ELF-1 (cell line): ENCODE data around the gene PROSER3.
"Not testable (repeated sequence)": the region's sequence is repeated elsewhere in the genome, so short reads cannot be mapped to it uniquely, and the experiment has no call there.

Experiments
- DNase-seq: peaks from one replicate; pipeline ENCODE4 v3.0.0-alpha.2; 2016; ENCODE audit warnings: low read depth, low spot score

PROSER3 gene

DNA sequence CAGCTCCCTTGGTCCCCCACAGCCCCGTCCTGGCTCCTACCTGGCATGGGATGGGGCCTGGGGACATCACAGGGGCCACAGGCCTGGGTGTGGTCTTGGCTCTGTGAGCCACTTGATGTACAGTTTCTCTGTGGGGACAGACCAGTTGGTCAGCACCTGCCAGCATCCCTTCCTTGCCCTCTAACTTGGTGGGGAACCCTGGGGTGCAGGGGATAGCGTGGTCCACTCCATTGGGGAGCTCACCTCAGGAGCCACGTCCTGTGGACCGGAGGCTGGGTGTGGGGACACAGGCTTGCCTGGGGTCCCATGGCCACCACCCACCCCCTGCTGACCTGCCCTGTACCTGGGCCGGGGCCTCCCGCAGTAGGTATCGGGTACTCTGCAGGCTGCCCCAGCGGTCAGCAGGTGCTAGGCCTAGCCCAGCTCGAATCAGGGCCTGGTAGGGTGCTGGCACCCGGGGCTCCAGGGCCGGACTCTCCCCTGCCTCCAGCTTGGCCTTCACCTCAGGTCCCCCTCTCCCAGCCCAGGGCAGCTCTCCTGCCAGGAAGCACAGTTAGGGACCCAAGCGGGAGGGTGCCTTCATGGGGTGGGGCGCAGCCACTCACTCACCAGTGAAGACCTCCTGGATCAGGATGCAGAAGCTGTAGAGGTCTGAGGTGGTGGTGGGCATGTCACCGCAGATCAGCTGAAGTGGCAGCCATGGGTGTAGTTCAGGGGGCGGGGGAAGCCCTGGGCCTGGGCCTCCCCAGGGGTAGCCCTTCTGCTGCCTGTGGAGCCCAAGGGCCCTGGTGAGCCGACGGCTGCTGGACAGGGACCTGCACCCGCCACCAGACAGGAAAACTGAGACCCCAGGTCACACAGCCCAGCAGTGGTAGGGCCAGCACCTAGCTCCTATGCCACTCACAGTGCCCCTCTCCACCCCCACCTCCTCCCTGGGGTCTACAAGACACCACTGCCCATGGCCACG, 32.3 kb downstream of the PROSER3 start:
- DNase-seq: no peak

DNA sequence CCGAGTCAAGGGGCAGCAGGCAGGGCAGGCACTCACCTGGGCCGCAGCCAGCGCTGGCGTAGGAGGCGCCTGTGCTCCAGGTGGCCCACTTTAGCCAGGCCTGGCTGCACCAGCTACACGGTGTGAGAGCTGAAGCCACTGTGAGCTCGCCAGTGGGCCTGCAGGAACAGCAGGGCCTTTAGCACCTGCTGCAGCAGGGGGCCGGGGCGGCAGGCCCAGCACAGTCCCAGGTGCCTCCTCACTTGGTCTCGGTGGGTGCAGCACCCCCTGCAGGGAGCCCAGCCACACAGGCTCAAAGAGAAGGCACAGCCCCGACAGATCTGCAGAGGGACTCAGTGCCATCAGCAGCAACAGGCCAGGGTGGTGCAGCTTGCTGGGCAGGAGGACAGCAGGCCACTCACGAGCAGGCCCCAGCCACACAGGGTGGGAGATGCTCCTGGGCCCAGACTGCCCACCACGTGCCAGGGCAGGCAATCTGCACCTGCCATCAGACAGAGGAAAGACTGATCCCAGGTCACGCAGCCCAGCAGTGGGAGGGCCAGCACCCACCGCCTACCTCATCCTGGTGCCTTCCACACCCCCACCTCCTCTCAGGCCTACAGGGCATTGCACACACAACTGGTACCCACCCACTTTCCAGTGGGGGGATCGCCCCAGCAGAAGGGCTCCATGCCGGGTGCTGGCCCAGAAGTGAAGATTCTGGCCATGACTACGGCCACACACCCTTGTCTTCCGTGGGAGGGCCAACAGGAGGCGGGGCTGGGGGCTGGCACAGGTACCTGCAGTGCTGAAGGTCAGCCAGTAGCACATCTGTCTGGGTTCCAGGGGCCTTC, 33.2 kb downstream of the PROSER3 start:
- no peak for DNase-seq

DNA sequence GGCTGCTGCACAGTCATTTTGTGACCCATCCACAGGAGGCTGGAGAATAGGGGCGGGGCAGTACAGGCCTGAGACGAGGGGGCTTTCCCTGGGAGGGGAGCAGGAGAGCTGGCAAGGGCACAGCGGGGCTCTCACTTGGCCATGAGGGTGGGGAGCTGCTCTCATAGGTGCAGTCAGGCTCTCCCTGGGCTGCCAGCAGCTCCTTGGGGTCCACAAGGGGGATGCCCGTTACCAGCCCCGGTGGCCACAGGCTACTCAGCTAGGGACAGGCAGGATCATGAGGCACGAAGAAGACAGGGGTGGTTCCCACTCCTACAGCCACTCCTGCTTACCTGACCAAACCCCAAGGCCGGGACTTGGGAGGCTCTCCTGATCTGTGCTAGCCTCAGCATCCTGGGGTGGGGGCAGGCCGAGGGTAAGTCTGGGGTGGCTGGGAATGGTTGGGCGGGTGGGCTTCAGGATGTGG, 33.9 kb downstream of the PROSER3 start:
- DNase-seq: no peak

DNA sequence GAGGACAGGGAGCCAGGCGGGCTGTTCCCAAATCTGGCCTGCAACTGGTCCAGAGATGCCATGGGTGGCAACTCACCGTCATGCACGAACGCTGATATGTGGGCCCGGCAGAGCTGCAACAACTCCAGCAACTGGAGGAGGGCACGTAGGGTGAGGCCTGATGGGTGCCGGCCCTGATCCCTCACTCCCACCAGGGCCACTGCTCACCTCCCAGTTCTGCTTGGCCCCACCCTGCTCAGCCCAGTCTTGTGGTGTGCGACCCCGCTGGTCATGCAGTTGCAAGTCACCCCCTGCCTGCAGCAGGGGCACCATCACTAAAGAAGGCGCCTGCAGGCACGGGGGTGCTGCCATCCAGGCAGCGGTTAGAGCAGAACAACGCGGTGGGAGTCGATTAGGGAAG, 34.3 kb downstream of the PROSER3 start:
- DNase-seq: no peak

DNA sequence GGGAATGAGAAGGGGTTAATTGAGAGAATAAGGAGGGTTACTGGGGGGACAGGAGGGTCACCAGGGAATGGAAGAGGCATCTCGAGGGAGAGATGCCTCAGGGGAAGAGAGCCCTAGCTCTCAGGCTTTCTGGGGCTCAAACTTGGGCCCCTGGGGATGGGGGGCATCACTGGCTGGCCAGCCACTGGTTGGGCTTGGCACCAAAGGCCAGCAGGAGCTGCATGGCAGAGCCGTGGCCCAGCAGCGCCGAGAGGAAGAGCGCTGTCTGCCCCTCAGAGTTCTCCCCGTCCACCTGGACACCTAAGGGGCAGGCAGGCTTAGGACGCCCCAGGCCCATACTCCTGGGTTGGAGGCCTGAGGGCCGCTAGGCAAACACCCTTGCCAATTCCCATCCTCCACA, 34.9 kb downstream of the PROSER3 start:
- no peak for DNase-seq

DNA sequence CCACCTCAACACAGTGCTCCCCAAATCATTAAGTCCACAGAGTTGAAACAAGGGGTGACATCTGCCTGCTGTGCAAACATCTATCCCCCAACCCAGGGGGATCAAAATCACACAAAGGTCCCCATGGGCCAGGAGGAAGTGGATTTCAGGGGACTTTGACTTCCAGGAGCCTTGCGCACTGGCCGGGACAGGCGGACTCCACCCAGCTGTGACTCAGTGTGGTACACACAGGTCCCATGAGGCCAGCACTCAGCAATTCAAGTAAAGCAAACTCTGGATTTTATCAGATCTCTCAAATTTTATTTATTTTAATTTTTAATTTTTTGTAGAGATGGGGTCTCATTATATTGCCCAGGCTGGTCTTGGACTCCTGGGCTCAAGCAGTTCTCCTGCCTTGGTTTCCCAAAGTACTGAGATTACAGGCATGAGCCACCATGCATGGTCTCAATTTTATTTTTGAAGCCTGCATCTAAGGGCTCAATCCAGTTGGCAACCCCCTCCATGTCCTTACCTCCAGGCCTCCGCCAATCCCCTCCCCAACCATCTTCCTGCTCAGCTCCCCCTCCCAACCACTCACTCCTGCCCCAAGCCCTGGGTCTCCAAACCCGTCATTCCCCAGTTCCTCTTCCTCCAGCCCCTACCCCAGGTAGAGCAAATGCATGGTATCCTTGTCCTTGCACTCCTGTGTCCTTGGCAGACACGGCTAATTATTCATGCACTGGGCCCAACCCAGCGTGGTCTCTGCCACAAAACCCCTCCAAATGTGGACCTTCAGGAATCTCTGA, 35.6 kb downstream of the PROSER3 start:
- no peak for DNase-seq

DNA sequence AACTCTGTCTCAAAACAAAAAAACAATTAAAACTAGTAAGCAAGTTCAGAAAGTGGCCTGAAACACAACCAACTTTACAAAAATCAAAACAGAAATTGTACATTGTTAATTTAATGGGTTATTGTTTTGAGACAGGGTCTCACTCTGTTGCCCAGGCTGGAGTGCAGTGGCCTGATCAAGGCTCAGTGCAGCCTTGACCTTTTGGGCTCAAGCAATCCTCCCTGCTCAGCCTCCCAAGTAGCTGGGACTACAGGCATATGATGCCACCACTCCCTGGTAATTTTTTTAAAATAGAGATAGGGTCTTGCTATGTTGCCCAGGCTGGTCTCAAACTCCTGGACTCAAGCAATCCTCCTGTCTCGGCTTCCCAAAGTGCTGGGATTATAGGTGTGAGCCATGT, 37.6 kb downstream of the PROSER3 start:
- DNase-seq: not testable (repeated sequence)

DNA sequence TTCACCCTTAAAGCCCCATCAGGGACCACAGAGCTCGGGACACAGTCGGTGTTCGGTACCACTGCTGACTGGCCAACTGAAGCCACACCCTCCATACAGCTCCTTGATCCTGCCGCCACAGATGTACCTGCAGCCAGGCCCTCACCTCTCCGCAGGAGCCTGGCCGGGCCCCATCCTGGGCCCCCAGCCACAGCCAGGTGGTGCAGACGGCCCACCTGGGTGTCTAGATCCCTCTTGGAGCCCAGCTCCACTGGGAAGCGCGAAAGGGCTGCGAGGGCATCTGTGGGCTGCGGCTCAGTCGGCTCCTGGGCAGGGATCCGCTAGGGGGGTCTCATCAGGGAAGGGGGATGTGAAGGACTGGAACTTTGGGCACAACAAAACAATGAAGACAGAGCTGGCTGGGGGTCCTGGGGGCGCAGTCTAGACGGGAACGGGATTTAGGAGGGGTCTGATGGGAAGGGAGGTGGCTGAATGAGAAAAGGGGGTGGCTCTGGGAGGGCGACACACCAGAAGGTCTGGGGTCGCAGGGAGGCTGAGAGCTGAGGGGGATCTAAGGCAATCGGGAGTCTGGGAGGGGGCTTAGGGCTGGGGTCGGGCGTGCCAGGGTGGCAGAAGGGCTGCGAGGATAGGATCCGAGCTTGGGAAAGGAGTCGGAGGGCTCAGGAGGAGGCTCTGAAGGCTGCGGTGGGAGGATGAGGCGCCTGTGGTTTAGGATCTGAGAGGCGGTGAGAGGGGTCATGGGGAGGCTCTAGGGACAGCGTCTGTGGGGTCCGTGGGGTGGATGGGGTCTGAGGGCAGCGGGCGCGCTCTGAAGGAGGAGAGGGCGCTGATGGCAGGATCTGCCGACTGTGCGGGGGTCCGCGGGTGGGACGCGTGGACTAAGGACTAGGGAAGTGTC, 38.9 kb downstream of the PROSER3 start:
- DNase-seq: no peak

DNA sequence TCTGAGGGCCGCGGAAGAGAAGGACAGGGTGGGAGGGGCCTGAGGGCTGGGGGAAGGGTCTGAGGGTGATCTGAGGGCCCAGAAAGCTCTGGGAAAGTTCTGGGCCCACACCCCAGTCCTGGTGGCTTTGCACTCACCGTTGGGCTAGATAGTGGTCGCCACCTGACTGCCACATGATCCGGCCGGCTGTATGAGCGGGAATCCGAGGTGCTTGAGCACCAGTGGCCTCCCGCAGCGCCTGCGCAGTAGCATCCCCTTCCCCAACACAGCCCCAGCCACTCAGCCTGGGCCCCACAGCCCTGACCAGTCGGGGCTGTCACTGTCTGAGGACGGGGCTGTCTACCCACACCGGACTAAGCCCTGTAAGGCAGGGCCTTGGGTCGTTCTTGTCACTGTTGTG, 39.7 kb downstream of the PROSER3 start:
- no peak for DNase-seq

DNA sequence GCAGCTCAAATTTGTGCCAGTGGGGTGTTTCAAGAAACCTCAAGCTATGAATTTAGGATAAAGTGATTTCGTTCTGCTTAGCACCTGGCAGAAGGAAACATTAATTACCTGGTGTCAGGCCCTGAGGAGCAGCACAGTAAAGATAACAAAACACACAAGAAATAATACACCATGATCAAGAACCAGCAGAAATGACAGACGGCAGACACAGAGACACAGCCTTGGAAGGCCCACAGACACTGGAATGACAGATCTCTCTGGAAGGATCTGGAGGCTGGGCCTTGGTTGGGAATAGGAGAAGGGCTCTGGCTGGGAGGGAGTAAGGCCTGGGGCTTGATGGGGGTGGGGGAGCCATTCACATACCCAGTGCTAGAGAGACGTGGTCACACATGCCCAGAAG, 43.9 kb downstream of the PROSER3 start:
- no peak for DNase-seq

DNA sequence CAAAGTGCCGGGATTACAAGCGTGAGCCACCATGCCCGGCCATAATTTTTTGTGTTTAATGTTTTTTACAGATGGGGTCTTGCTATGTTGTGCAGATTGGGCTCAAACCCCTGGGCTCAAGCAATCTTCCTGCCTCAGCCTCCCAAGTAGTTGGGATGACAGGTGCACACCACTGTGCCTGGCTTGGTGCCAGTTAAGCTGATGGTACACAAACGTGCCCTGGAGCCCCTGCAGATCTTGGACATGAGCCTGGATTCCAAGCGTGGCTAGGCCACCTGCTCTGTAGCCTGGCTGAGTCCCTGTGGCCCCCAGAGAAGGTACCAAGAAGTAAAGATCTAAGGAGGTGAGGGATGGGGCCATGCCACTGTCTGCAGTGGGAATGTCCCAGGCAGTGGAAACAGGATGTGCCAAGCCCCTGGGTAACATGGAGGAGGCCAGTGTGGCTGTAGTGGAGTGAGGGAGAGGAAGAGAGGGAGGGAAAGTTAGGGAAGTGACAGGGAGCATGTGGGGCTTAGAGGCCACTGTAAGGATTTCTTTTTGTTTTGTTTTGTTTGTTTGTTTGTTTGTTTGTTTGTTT, 47.6 kb downstream of the PROSER3 start:
- DNase-seq: no peak

DNA sequence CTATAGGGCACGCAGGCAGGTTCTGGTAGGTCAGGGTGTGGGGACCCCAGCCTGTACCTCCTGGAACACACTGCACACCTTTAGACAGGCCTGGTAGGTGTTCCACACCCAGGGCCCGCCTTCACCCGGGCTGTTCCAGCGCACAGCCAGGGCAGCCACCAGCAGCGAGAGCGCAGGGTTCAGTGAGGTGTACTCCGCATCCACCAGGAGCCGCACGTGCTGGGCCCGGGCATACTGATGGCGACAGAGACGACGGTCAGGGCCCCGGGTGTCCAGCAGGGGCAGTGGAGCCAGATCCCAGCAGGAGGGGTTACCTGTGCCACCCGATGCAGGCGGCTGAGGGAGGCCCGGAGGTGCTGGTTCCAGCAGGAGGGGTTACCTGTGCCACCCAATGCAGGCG, 48.6 kb downstream of the PROSER3 start:
- no peak for DNase-seq

DNA sequence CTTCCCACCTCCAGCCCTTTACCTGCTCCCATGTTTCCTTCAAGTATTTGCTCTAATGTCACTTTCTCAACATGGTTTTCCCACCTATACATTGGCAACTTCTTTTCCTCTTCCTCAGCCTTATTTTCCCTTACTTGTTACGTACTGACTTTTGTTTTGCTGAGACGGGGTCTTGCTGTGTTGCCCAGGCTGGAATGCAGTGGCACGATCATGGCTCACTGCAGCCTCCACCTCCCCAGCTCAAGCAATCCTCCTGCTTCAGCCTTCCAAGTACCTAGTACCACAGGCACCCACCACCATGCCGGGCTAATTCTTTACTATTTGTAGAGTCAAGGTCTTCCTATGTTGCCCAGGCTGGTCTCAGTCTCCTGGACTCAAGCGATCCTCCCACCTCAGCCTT, 49.7 kb downstream of the PROSER3 start:
- no peak for DNase-seq

DNA sequence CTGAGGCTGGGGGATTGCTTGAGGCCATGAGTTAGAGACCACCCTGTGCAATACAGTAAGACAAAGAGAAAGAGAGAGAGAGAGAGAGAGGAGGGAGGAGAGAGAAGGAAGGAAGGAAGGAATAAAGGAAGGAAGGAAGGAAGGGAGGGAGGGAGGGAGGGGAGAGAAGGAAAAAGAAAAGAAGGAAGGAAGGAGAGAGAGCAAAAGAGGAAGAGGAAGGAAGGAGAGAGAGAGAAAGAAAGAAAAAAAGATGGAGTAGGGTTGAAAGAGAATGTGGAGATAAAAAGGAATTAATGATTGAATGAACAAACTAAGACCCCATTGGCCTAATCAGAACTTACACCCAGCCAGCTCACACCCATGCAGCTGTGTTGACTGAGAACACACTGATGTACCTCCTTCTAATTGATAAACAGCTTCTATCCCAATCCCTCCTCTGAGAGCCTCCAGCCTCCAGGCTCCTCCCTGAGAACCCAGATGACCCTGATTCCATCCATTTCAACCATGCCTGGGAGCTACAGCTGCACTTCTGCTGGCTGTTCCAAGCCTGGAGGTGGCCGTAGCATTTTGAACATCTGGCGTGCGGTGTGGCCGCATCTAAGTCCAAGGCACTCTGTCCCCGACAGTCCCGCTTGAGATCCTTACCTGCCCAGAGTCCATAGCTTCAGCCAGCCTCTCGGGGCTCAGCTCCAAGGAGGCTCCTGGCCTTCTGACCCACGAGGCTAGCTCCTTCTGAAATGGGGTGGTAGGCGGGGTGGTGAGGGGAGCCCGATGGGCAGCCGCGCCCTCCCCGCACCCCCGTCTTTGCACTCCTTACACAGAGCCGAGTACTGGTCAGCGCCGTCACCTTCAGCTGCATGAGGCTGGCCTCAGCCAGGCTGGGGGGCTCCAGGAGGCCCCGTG, 53.6 kb downstream of the PROSER3 start:
- peak; percentile 16 for DNase-seq

DNA sequence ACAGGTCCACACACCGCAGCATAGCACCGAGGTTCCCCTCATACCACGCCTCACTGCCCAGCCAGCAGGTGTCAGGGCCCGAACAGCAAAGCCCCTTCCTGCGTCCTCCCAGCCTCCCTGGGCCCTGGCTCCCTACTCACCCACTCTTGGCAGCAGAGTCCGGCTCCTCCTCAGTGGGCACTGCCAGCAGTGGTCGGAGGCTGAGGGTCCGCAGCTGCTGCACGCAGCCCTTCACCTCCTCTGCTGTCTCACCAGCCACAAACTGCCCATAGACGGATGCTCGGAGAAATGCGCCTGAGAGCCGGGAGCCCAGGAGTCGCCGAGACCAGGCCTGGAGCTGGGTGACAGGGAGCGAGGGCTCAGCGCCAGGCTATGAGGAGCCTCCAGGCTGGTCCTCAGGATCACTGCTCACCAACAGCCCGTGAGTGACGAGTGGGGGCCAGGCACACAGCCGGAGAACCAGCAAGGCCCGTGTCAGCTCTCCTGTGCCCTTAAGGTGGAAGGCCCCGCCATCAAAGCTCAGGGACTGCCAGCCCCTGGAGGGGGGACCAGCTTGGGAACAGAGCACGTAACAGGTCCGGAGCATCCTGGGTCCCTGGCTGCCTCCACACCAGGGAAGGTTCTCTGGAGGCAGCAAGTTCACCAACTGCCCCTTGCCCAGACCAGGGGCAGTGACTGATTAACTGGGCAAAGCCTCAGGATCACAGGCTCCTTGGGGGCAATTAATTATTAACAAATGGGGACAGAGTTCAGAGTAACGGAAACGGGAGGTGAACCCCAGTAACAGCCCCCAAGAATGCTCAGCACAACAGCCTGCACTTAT, 54.5 kb downstream of the PROSER3 start, which contains the start of gene PRODH2:
Gene PRODH2 (minus strand): TSS at position 626 of the 823 bp plus-strand sequence. CDS start 40 bp downstream, at position 586.
- no peak for DNase-seq

DNA sequence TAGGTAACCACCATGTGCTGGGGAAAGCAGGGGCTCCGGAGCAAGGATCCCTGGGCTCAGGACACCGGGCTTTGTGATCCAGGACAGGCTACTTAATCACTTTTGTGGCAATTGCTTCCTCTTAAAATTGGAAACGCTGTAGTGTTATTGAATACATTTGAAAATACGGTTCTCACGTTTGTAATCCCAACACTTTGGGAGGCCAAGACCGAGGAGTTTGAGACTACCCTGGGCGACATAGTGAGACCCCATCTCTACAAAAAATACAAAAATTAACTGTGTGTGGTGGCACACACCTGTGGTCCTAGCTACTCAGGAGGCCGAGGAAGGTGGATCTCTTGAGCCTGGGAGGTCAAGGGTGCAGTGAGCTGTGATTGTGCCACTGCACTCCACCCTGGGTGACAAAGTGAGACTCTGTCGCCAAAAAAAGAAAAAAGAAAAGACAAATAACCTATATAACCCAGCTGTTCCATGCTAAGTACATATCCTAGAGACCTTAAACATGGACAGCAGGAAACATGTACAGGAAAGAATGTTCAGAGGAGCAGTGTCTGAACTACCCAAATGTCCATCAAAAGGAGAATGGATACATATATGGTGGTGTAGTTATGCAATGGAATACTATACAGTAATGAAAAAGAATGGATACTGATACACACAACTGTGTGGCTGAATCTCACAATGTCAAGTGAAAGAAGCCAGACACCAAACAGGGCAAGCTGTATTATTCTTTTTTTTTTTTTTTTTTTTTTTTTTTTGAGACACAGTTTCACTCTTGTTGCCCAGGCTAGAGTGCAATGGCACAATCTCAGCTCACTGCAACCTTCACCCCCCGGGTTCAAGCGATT, 55.3 kb downstream of the PROSER3 start:
- no peak for DNase-seq

DNA sequence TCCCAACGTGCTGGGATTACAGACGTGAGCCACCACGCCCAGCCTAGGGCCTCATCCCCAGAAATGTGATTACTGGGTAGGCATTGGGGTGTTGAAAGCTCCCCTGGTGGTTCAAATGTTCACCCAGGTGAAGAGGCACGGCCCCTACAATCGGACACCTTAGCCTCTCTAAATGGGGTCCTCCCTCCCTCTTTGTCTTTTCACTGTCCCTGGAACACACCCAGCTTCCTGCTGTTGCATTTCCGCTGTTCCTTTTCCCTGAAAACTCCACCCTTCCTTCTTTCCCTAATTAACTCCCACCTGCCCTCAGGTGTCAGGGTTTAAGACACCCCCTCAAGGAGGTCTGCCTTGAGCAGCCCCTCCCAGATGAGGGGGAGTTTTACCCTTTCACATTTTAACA, 58.3 kb downstream of the PROSER3 start:
- DNase-seq: peak; percentile 73
